Activated T-helper 1 cell treated with Interleukin-2 at 50 U/mL for 16 hours (primary cell): ENCODE data around the gene DPH7.
"Not testable (repeated sequence)": the region's sequence is repeated elsewhere in the genome, so short reads cannot be mapped to it uniquely, and the experiment has no call there.

Experiments
- DNase-seq: peaks from one replicate; pipeline ENCODE4 v3.0.0-alpha.2; 2020; ENCODE audit warnings: low read depth

DPH7 gene

GRCh38 chr9:137578518-137579258, at the start of gene DPH7:
Gene DPH7 (minus strand): TSS chr9:137578925. CDS start chr9:137578777, 148 bp downstream.
- DNase-seq = peak; percentile 95

GRCh38 chr9:137627406-137627805, 48.7 kb upstream of the DPH7 start:
- not testable (repeated sequence) for DNase-seq

- no peak for DNase-seq
These were observed 47.7 kb upstream of the DPH7 start for GRCh38 chr9:137626464-137626863.

- not testable (repeated sequence) for DNase-seq
These were observed 43.5 kb upstream of the DPH7 start for GRCh38 chr9:137622211-137622610.

GRCh38 chr9:137621131-137621757, 42.5 kb upstream of the DPH7 start:
- no peak for DNase-seq

- DNase-seq = no peak
These were observed 41.9 kb upstream of the DPH7 start for GRCh38 chr9:137620581-137620980.

- no peak for DNase-seq
These were observed 41.3 kb upstream of the DPH7 start for GRCh38 chr9:137620048-137620405.

- DNase-seq = no peak
These were observed 40.7 kb upstream of the DPH7 start for GRCh38 chr9:137619240-137620047.

GRCh38 chr9:137618105-137619067, 39.7 kb upstream of the DPH7 start, which contains the start of gene EHMT1:
Gene EHMT1 (plus strand): TSS chr9:137619005. CDS start chr9:137619029, 24 bp downstream.
- peak; percentile 89 for DNase-seq

- DNase-seq = no peak
These were observed 36.7 kb upstream of the DPH7 start for GRCh38 chr9:137615387-137615871.

- no peak for DNase-seq
These were observed 36.1 kb upstream of the DPH7 start for GRCh38 chr9:137614631-137615386.

- DNase-seq = no peak
These were observed 35.2 kb upstream of the DPH7 start for GRCh38 chr9:137613738-137614523.

- DNase-seq = no peak
These were observed 34.5 kb upstream of the DPH7 start for GRCh38 chr9:137613259-137613658.

- no peak for DNase-seq
These were observed 34.0 kb upstream of the DPH7 start for GRCh38 chr9:137612741-137613142.

GRCh38 chr9:137611623-137612609, 33.2 kb upstream of the DPH7 start:
- no peak for DNase-seq

- no peak for DNase-seq
These were observed 32.2 kb upstream of the DPH7 start for GRCh38 chr9:137610944-137611343.

- DNase-seq = no peak
These were observed 28.6 kb upstream of the DPH7 start for GRCh38 chr9:137607141-137607857.

GRCh38 chr9:137606734-137607138, 28.0 kb upstream of the DPH7 start:
- no peak for DNase-seq
